Astrocyte (in vitro differentiated cells and primary cell): Measurements from ENCODE around the gene UBE2E2.

Experiments used
- EZH2 ChIP-seq: IDR thresholded peaks from 2 replicates; pipeline ENCODE4 v1.6.1; 2012; ENCODE audit warnings: mild to moderate bottlenecking, low read length, inconsistent platforms; ENCODE audit not compliant: insufficient read depth
- TF ChIP-seq, protein P1 (sequence below): IDR thresholded peaks from 2 replicates; pipeline ENCODE4 v1.5.1; 2011; ENCODE audit warnings: low read depth, mild to moderate bottlenecking, inconsistent platforms, low read length, moderate library complexity; ENCODE audit not compliant: insufficient read depth

DNA sequence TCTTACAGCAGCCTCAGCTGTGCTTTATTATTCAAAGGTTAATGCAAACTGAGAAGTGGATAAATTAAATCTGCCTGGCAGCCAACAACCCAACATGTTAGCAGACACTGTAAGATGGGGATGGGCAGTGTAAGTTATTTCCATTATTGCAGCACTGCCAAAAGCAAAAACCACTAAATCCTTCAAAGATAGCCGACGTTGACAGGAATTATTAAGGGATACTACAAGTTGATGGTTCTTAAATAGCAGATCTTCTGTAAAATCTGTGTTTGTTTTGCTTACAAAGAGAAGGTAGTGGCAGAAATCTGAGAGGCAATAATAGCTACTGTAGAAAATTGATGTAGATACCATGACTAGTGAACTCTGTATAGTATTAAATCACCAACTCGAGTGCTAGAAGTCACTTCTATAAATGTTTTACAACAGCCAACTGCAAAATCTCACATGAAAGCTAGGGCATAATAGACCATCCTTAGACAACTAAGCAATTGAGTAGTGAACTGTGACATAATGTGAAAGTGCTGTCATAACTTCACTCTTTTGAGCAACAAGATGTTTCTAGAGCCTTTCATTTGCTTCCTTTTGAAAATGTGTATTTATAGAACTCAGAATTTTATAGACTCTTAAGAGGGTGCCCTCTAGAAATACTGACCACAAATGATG is 278.6 kb downstream of the UBE2E2 start:
- TF ChIP-seq, protein P1, sequence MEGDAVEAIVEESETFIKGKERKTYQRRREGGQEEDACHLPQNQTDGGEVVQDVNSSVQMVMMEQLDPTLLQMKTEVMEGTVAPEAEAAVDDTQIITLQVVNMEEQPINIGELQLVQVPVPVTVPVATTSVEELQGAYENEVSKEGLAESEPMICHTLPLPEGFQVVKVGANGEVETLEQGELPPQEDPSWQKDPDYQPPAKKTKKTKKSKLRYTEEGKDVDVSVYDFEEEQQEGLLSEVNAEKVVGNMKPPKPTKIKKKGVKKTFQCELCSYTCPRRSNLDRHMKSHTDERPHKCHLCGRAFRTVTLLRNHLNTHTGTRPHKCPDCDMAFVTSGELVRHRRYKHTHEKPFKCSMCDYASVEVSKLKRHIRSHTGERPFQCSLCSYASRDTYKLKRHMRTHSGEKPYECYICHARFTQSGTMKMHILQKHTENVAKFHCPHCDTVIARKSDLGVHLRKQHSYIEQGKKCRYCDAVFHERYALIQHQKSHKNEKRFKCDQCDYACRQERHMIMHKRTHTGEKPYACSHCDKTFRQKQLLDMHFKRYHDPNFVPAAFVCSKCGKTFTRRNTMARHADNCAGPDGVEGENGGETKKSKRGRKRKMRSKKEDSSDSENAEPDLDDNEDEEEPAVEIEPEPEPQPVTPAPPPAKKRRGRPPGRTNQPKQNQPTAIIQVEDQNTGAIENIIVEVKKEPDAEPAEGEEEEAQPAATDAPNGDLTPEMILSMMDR = no peak
- no peak for TF ChIP-seq EZH2
